SK-N-SH treated with all-trans-retinoic acid at 6 μM for 48 hours (cell line): ENCODE data around the gene MST1.

Source experiments
- ARNTL ChIP-seq: fragments of 450-650 bp; formaldehyde crosslinking; IDR thresholded peaks from 2 replicates; pipeline ENCODE4 v1.5.0; 2020; ENCODE audit warnings: low read depth, mild to moderate bottlenecking, moderate library complexity, borderline replicate concordance
- BACH2 ChIP-seq: fragments of 250-450 bp; sonication (Bioruptor Pico); IDR thresholded peaks from 2 replicates; pipeline ENCODE4 v1.9.0; 2021; ENCODE audit warnings: mild to moderate bottlenecking, borderline replicate concordance
- ESRRG ChIP-seq: fragments of 250-450 bp; sonication (Bioruptor Pico); IDR thresholded peaks from 2 replicates; pipeline ENCODE4 v1.6.1; 2021; ENCODE audit warnings: mild to moderate bottlenecking
- ISL1 ChIP-seq: fragments of 250-450 bp; sonication (Bioruptor Pico); IDR thresholded peaks from 2 replicates; pipeline ENCODE4 v2.1.2; 2022; ENCODE audit warnings: mild to moderate bottlenecking, moderate library complexity
- POU6F1 ChIP-seq: fragments of 250-450 bp; sonication (Bioruptor Pico); IDR thresholded peaks from 2 replicates; pipeline ENCODE4 v1.8.0; 2021; ENCODE audit warnings: low read depth, mild to moderate bottlenecking, moderate library complexity, borderline replicate concordance
- TCF4 ChIP-seq: fragments of 250-450 bp; sonication (Bioruptor Pico); IDR thresholded peaks from 2 replicates; pipeline ENCODE4 v1.8.0; 2021; ENCODE audit warnings: mild to moderate bottlenecking, moderate library complexity, borderline replicate concordance
- TOX ChIP-seq: fragments of 250-450 bp; sonication (Bioruptor Pico); IDR thresholded peaks from 2 replicates; pipeline ENCODE4 v1.8.0; 2021; ENCODE audit warnings: mild to moderate bottlenecking, moderate library complexity, borderline replicate concordance
- ZC3H10 ChIP-seq: fragments of 250-450 bp; sonication (Bioruptor Pico); IDR thresholded peaks from 2 replicates; pipeline ENCODE4 v1.5.1; 2021; ENCODE audit warnings: mild to moderate bottlenecking, moderate library complexity
- ZFP3 ChIP-seq: fragments of 250-450 bp; sonication (Bioruptor Pico); IDR thresholded peaks from 2 replicates; pipeline ENCODE4 v1.5.0; 2020; ENCODE audit warnings: mild to moderate bottlenecking, moderate library complexity
- ZFP30 ChIP-seq: fragments of 450-650 bp; formaldehyde crosslinking; IDR thresholded peaks from 2 replicates; pipeline ENCODE4 v1.5.0; 2022; ENCODE audit warnings: mild to moderate bottlenecking, moderate library complexity
- TF ChIP-seq, protein P1 (sequence below): fragments of 250-450 bp; sonication (Bioruptor Pico); IDR thresholded peaks from 2 replicates; pipeline ENCODE4 v1.5.0; 2020; ENCODE audit warnings: mild to moderate bottlenecking, moderate library complexity
- TF ChIP-seq, protein P2 (sequence below): fragments of 250-450 bp; sonication (Bioruptor Pico); IDR thresholded peaks from 2 replicates; pipeline ENCODE4 v1.5.1; 2021; ENCODE audit warnings: mild to moderate bottlenecking, moderate library complexity
- TF ChIP-seq, protein P3 (sequence below): fragments of 250-450 bp; sonication (Bioruptor Pico); IDR thresholded peaks from 2 replicates; pipeline ENCODE4 v1.8.0; 2020; ENCODE audit warnings: mild to moderate bottlenecking, moderate library complexity, borderline replicate concordance
- TF ChIP-seq, protein P4 (sequence below): fragments of 250-450 bp; sonication (Bioruptor Pico); IDR thresholded peaks from 2 replicates; pipeline ENCODE4 v1.5.1; 2020; ENCODE audit warnings: low read depth, mild to moderate bottlenecking, moderate library complexity

DNA sequence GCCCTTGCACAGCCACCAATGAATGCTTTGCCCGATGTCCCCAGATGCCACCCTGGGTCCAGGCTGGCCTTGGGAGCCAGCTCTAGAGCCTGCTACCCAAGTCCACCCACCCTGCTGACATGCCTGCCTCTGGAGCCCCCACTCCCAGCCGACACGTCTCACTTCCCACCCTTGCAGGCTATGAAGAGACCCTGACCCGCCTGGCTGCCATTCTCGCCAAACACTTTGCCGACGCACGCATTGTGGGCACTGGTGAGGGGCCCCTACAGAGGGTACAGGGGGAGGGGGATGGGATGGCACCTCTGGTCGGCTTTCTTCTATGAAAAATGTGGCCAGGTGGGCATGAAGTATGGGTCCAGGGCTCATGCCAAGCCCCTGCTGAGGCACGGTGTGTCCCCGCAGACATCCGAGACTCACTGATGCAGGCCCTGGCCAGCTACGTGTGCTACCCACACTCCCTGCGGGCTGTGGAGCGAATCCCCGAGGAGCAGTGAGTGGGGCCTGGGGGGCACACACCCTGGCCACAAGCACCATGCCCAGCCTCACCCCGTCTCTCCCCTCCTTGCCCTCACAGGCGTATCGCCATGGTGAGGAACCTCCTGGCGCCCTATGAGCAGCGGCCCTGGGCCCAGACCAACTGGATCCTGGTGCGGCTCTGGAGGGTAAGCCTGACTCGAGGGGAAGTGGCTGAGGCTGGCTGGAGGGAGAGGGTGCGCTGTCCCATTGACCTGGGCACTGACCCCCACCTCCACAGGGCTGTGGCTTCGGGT, 24.2 kb upstream of the MST1 start:
- TF ChIP-seq ISL1 (CRISPR knock-in tag) (no peak), ZFP30 (CRISPR knock-in tag) (no peak), POU6F1 (CRISPR knock-in tag) (no peak), BACH2 (no peak), ARNTL (CRISPR knock-in tag) (no peak), TCF4 (CRISPR knock-in tag) (no peak), ZC3H10 (CRISPR knock-in tag) (no peak), ESRRG (CRISPR knock-in tag) (no peak), TOX (CRISPR knock-in tag) (no peak), ZFP3 (CRISPR knock-in tag) (no peak)
- TF ChIP-seq, protein P1, sequence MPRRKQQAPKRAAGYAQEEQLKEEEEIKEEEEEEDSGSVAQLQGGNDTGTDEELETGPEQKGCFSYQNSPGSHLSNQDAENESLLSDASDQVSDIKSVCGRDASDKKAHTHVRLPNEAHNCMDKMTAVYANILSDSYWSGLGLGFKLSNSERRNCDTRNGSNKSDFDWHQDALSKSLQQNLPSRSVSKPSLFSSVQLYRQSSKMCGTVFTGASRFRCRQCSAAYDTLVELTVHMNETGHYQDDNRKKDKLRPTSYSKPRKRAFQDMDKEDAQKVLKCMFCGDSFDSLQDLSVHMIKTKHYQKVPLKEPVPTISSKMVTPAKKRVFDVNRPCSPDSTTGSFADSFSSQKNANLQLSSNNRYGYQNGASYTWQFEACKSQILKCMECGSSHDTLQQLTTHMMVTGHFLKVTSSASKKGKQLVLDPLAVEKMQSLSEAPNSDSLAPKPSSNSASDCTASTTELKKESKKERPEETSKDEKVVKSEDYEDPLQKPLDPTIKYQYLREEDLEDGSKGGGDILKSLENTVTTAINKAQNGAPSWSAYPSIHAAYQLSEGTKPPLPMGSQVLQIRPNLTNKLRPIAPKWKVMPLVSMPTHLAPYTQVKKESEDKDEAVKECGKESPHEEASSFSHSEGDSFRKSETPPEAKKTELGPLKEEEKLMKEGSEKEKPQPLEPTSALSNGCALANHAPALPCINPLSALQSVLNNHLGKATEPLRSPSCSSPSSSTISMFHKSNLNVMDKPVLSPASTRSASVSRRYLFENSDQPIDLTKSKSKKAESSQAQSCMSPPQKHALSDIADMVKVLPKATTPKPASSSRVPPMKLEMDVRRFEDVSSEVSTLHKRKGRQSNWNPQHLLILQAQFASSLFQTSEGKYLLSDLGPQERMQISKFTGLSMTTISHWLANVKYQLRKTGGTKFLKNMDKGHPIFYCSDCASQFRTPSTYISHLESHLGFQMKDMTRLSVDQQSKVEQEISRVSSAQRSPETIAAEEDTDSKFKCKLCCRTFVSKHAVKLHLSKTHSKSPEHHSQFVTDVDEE (CRISPR knock-in tag) = no peak
- TF ChIP-seq, protein P2, sequence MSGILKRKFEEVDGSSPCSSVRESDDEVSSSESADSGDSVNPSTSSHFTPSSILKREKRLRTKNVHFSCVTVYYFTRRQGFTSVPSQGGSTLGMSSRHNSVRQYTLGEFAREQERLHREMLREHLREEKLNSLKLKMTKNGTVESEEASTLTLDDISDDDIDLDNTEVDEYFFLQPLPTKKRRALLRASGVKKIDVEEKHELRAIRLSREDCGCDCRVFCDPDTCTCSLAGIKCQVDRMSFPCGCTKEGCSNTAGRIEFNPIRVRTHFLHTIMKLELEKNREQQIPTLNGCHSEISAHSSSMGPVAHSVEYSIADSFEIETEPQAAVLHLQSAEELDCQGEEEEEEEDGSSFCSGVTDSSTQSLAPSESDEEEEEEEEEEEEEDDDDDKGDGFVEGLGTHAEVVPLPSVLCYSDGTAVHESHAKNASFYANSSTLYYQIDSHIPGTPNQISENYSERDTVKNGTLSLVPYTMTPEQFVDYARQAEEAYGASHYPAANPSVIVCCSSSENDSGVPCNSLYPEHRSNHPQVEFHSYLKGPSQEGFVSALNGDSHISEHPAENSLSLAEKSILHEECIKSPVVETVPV (CRISPR knock-in tag) = no peak
- TF ChIP-seq, protein P3, sequence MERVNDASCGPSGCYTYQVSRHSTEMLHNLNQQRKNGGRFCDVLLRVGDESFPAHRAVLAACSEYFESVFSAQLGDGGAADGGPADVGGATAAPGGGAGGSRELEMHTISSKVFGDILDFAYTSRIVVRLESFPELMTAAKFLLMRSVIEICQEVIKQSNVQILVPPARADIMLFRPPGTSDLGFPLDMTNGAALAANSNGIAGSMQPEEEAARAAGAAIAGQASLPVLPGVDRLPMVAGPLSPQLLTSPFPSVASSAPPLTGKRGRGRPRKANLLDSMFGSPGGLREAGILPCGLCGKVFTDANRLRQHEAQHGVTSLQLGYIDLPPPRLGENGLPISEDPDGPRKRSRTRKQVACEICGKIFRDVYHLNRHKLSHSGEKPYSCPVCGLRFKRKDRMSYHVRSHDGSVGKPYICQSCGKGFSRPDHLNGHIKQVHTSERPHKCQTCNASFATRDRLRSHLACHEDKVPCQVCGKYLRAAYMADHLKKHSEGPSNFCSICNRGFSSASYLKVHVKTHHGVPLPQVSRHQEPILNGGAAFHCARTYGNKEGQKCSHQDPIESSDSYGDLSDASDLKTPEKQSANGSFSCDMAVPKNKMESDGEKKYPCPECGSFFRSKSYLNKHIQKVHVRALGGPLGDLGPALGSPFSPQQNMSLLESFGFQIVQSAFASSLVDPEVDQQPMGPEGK (CRISPR knock-in tag) = no peak
- TF ChIP-seq, protein P4, sequence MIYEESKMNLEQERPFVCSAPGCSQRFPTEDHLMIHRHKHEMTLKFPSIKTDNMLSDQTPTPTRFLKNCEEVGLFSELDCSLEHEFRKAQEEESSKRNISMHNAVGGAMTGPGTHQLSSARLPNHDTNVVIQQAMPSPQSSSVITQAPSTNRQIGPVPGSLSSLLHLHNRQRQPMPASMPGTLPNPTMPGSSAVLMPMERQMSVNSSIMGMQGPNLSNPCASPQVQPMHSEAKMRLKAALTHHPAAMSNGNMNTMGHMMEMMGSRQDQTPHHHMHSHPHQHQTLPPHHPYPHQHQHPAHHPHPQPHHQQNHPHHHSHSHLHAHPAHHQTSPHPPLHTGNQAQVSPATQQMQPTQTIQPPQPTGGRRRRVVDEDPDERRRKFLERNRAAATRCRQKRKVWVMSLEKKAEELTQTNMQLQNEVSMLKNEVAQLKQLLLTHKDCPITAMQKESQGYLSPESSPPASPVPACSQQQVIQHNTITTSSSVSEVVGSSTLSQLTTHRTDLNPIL = no peak
